NCI-H524 treated with DMSO at 0.1 percent for 48 hours (cell line): ENCODE results near the gene METTL1.
"Not testable (repeated sequence)": the region's sequence is repeated elsewhere in the genome, so short reads cannot be mapped to it uniquely, and the experiment has no call there.

ENCODE experiments used
- DNase-seq: peaks from one replicate; lab custom pipeline; 2025; lab: John Stamatoyannopoulos, UW

METTL1 gene

GRCh38 chr12:57771873-57772428 lies at the start of gene METTL1:
METTL1 (minus strand) TSS chr12:57772105; CDS start chr12:57772083, 22 bp downstream.
- peak; percentile 60 for DNase-seq

- DNase-seq = not testable (repeated sequence)
Measured at GRCh38 chr12:57821015-57821414, 49.1 kb upstream of the METTL1 start.

GRCh38 chr12:57820119-57820518 lies 48.2 kb upstream of the METTL1 start:
- not testable (repeated sequence) for DNase-seq

DNA sequence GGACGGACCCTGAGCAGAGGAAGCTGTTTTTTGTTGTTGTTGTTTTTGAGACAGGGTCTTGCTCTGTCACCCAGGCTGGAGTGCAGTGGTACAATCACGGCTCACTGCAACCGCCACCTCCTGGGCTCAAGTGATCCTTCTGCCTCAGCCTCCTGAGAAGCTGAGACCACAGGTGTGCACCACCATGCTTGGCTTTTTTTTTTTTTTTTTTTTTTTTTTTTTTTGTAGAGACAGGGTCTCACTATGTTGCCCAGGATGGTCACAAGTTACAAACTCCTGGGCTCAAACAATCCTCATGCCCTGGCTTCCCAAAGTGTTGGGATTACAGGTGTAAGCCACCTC lies 46.1 kb upstream of the METTL1 start:
- DNase-seq = not testable (repeated sequence)

DNA sequence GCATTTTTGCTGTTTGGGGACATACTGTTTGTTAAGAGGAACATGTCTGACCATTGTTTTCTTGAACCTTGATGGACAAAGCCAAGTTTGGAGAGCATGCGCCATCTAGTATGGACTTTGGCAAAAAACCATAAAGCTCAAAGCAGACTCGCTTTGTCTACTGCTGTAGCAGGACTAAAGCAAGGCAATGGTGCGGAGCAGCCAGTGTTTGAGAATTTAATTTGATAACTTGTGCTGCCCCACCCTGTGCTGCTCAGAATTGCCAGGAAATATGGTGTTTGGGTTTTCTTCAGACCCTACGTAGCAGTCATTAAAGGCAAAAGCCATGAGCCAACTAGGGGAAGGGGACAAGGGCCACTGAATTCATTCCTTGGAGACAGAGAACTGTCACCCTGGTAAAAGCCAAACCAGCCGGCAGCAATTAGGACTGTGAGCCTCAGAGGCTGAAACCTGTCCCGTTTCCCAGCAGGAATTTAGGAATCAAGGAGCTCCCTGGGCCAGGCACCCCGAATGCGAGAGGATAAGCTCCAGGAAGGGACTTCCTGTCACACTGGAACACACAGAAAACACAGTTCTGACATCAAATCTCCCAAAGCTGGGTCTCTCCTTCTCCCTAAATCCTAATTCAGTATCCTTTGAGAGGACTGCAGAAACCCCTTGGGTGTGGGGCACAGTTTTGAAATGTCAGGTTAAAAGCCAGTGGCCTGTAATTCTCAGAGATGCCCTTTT lies 45.5 kb upstream of the METTL1 start:
- no peak for DNase-seq

DNA sequence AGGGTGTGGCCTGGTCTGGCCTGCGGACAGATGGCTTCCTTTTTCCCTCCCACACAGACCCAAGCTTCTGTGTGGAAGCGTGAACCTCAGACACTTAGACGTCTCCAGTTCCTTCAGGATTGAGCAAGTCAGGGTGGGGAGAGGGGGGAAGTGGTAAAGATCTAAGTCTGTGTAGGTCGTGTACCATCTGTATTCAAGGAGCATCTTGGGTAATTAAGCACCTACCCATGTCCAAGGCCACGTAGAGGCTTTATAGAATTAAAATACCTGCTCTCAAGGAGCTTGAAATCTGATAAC lies 44.9 kb upstream of the METTL1 start:
- peak; percentile 82 for DNase-seq

DNA sequence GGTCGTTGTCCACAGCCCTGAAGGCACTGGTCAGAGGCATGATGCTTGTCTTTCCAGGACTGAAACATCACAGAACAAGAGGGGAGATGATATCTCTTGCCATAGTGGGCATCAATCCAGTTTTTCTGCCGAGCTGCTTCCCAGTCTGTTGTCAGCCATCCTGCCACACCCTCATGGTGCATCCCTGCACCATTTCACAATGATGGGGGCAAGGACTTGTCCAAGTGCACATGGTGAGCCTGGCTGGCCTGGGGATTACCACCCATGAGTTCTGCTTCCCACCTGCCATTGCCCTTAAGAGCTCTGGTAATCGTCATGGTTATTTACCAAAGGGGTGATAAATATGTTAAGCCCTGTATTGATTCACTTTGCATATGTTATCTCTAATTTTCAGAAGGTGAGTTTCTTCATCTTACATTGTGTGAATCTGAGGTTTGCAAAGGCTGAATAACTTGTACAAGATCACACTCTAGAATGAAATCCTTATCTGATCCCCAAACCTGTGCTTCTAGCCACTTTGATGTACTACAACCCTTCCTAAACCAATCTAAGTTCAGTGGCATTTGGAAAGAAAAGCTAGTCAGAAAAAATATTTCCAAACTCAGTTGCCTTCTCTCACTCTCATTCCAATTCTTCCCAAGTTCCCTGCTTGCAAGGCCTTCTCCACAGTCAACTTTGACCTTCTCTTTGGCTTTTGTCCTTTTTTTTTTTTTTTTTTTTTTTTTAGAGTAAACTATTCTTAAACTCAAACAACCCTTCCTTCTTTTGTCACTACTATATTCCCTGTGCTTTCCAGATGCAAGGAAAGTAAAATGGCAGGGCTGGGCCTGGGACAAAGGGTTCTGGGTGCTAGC lies 44.3 kb upstream of the METTL1 start:
- DNase-seq = no peak

DNA sequence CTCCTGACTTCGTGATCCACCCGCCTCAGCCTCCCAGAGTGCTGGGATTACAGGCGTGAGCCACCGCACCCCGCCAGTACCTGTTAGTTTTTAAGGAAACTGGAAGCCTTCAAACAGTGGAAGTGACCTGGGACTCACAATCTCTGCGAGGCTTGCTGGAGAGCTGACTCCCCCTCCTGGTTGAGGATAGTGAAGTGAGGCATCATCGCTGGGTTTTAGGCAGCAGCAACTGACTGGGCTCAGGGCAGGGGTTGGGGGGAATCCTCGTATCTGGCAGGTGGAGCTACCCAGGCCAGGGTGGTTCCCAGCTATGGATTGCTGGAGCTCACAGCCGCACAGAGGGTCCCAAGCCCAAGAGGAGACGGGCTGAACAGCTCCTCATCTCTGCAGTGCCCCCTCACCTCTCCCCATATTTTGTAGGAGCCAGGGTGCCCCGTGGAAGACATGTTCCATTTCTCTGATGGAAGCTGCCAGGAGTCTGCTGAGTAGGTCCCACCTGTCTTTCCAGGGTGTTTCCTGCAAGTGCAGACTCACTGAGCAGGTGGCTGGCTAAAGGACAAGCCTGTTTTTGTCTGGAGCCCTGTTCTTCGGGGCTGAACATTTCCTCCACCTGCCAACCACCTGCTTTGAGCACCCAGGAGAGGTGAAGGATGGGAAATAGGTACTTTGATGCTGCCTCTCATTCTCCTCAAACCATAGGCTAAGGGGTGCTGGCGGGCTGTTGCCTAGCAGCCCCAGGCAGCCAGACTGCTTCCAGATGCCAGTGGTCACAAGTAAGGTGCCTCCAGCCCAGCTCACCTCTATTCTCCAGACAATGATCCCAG lies 43.5 kb upstream of the METTL1 start:
- no peak for DNase-seq

DNA sequence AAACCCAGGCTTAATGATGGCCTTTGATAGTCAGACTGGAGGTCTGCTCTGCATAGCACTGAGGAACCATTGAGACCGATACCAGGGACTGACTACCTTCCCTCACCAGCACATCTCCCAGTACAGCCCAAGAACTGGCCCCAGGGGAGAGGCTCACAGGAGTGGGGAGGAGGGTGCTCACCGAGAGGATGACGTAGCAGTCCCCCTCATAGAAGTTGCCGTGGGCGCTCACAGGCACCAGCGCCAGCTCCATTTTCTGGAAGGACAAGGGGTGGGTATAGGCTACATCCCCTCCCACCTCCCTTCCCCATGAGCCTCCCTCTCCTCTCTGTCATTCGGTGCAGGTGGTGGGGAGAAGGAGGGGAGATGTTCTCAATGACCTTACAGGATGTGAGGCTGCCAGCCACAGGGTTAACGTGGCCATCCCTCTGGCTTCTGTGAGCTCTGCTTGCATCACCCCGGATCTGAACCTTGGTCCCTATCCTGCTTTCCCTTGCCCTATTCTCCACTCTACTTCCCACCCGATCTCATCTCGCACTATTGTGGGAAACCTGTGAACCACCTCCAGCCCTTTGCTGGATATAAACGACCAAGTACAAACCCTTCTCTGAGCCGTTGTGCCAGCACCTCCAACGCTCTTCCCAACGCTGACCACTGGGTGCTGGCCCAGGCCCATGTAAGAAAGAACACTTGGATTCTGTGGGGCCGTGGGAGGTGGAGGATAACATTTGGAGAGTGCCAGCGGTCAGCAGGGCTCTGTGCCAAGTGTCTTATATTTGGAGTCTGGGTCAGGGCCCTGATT lies 42.3 kb upstream of the METTL1 start:
- no peak for DNase-seq

DNA sequence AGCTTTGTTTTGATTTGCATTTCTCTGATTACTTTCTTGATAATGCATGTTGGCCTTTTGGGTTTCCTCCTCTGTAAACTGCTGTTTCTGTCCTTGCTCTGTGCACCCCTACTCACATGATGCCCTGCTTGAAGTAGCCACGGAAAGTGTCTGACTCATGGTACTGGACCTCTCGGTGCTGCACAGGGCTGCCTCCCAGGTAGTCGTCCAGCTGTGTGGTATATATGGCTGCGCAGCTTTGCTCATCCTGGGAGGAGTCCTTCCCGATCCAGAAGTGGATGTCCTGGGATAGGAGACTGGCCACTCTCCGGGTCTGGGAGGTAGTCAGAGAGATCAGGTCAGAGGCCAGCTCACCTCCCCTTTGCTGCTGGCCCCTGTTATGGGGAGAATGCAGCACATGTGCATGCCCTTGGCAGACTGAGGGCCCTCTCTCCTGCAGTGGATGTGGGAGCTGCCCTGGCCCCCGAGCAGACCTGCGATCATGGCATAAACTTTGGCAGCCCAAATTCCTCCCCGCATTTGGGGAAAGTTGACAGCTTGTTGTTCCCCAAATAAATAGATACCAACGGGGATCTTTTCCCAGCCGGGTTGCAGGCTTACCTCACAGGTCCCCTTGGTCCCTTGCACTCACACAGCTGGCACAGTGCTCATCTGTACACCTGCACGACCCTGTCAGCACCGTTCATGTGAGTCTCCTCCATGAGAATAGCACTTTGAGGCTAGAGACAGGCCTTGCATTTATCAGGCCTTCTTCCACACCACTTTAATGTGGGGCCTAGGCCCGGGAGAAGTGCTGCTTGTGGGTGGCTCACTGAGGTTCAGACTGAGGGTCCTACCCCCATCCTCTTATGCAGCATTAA lies 41.4 kb upstream of the METTL1 start:
- no peak for DNase-seq

DNA sequence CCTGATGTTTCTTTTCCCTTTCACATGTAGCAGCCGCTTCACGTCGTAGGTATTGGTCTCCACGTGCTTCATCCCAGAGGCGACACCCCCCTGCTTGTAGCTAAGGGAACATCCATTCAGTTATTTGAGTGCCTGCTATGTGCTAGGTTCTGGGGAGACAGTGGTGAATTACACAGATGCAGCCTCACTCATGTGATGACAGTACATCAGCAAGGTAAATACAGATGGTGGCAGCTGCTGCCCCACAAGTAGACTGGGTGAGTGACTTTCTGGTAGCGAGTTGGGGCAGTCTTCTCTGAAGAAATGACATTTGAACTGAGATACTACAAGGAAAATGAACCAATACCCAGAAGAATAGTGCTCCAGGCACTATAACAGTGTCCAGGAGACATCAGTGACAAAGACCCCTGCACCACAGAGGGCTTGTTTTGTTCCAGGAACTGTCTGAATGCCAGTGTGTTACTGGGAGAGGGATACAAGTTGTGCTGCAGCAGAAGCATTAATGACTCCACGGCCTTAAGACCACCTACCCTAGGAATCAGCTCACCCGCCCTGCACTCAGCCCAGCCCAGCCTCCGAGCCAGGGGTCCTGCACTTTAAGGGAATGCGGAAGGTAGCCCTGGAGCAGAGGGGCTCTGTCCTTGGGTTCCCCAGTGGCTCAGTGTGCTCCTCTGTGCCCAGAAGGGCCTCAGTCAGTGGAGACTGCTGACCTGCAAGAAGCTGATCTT lies 39.3 kb upstream of the METTL1 start:
- no peak for DNase-seq

DNA sequence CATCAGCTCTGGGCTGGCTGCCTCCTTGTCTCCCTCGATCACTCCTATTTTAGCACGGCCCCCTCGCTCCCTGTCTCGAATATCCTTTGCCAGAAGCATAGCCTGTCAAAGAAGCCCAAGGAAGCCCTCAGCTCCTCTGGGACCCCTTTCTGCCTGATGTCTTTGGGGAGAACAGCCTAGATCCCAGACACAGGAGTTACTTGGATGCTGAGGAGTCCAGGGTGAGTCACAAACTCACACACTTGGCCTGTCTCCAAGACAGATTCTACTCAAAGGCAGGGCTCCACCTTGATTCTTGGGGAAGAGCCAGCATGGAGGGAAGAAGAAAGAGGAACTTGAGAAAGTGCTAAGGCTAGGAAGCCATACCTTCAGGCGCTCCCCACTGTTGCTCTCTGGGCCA lies 38.5 kb upstream of the METTL1 start:
- DNase-seq = no peak

GRCh38 chr12:57809425-57809824 lies 37.5 kb upstream of the METTL1 start:
- DNase-seq = no peak

DNA sequence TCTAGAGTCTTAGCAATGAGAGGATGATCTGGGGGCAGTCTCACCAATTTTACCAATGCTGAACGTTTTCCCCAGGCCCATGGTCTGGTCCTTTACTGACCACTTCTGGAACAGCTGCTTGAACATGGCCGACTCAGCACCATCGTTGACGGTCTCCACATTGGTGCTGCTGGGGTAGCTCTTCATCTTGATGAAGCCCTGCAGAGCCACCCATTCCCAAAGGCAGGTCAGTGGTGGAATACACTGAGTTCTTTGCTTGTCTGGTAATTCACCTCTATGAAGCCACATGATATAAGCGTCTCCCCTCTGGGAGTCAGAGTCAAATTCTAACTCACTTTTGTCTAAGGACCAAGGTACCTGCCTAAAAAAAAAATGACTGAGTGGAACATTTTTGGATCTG lies 36.4 kb upstream of the METTL1 start:
- no peak for DNase-seq

DNA sequence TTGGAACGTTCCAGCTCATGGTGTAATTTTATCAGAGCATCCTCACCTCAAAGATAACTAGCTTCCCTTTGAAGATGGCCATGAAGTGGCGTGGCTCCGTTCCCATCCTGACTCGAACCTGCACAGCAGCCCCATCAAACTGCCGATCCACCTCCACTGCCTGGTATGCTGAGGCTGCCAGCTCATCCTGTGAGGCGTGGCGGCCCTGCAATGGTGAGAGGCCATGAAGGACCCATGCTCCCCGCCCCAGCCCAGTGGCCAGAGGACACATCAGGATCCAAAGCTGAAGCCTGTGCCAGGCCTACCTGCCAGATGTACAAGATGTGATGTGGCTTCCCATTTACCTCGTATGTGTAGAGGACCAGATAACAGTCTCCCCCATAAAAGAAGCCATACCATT lies 35.4 kb upstream of the METTL1 start:
- no peak for DNase-seq

DNA sequence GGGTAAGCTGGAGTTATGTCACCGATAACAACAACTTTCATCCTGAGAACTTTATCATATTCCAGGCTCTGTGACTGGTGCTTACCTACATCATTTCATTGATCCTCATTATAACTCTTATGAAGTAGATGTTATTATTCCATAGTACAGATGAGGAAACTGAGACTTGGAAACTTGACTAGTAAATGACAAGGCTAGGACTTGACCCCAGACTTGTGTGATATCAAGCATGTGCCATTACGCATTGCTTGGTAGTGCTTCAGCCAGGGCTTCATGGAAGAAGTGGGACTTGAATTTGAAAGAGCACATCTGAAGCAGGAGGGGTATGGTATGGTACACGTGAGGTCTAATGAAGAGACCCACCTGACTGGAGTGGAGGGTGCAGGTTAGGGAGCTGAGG lies 34.8 kb upstream of the METTL1 start:
- DNase-seq = no peak

- DNase-seq = no peak
Measured at GRCh38 chr12:57803319-57803893, 31.5 kb upstream of the METTL1 start.

DNA sequence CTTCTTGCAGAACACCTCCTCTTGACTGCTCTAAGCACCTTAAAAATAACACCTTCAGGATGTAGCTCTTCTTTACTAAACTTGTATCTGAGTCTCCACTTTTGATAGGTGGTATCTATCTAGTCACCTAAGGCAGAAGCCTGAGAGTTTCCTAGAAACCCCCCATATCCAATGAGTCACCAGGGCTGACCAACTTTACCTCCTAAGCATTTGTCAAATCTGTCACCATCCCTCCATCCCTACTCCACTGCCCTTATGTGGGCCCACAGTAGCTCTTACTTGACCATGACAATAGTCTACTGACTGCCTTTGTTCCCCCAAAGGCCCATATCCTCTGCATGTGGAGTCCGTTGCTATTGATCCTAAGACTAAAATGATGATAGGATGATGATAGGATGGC lies 30.7 kb upstream of the METTL1 start:
- no peak for DNase-seq

DNA sequence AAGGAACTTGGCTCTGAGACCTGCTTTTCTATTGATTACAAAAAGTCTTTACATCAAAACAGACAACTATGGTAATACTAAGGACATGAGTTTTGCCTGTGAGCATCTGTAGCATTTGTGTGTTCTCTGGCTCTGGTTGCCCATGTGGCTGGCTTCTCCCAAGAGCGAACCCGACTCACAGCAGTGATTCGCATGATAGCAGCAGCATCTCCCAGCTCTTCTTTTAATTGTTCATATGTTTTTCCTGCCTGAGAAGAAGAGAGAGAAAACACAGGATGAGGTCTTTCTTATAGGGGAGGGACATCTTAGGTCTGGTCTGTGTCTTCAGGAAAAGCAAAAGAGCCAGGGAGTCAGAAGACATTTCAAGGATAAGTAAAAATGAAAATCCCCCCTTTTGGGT lies 29.1 kb upstream of the METTL1 start:
- no peak for DNase-seq

GRCh38 chr12:57797933-57798332 lies 26.0 kb upstream of the METTL1 start:
- no peak for DNase-seq
